Stomach (tissue), 9 donors: Measurements from ENCODE around the gene C22orf42. TPM values are rescaled to one million over a fixed set of nuclear protein-coding genes. Genes with fewer than 3 reads are reported as not detected.
"Not testable (repeated sequence)": the region's sequence is repeated elsewhere in the genome, so short reads cannot be mapped to it uniquely, and the experiment has no call there.

Experiments
- DNase-seq, 2 donors: peaks; one replicate each; pipeline versions ENCODE4 v3.0.0 to v3.0.0-alpha.2; 2013 to 2019
- H3K27ac ChIP-seq, 5 donors: fragments of 200-600 bp in 4 of 5; sonication (generic) in 4 of 5; one replicate each; pipeline ENCODE4 v1.5.1; 2013 to 2019; ENCODE audit warnings: mild to moderate bottlenecking in 1 of 5, moderate library complexity in 1 of 5
- H3K27me3 ChIP-seq, 3 donors: fragments of 200-600 bp; sonication (generic); one replicate each; pipeline ENCODE4 v1.5.1; 2017 to 2019; ENCODE audit warnings: mixed run types in 1 of 3
- H3K36me3 ChIP-seq, 4 donors: fragments of 200-600 bp; sonication (generic); 1 replicate in 3 of 4; 2 replicates in 1 of 4; pipeline ENCODE4 v1.5.1; 2016 to 2019
- H3K4me1 ChIP-seq, 4 donors: fragments of 200-600 bp; sonication (generic); one replicate each; pipeline ENCODE4 v1.5.1; 2016 to 2019
- H3K4me3 ChIP-seq, 4 donors: fragments of 200-600 bp; sonication (generic) in 3 of 4; one replicate each; pipeline ENCODE4 v1.5.1; 2016 to 2019; ENCODE audit warnings: mild to moderate bottlenecking in 1 of 4
- H3K9me3 ChIP-seq, 4 donors: fragments of 200-600 bp; sonication (generic); one replicate each; pipeline ENCODE4 v1.5.1; 2016 to 2019
- EP300 ChIP-seq: sonication (generic); formaldehyde crosslinking; IDR thresholded peaks from one replicate; pipeline ENCODE4 v1.6.1; 2017; ENCODE audit warnings: antibody characterized with exemption
- POLR2A ChIP-seq, 4 donors: fragments of 450-650 bp; IDR thresholded peaks; one replicate each; pipeline ENCODE4 v1.6.1; 2016; ENCODE audit warnings: antibody characterized with exemption in 4 of 4, control low read depth in 2 of 4, mild to moderate bottlenecking in 1 of 4, moderate library complexity in 1 of 4
- POLR2AphosphoS5 ChIP-seq, 3 donors: sonication (generic); formaldehyde crosslinking; IDR thresholded peaks; one replicate each; pipeline ENCODE4 v1.6.1; 2016; ENCODE audit warnings: antibody characterized with exemption in 3 of 3
- WGBS, 5 donors: extraction: QIAGEN DNeasy Blood & Tissue Kit in 3 of 5; methylation state at CpG; one replicate each; pipeline versions ENCODE4 v1.1.5 to v1.1.7; 2013 to 2018; 5-methylcytosine and 5-hydroxymethylcytosine counted together
- intact Hi-C: fragments of 100-400 bp; cut with DNase I; formaldehyde crosslinking; loops from one replicate; pipeline ENCODE4 v1.15.1; 2023; ENCODE audit warnings: low total_unique reads
- polyA plus RNA-seq, 3 donors: library from polyadenylated mRNA; stranded (reverse); fragments of 200-250 nt; gene quantifications; one replicate each; pipeline ENCODE4 v1.2.3, GENCODE V29; 2013
- total RNA-seq, 5 donors: library from RNA; depleted of rRNA; stranded (reverse); fragments of >200 nt; gene quantifications; one replicate each; pipeline versions ENCODE4 v1.1.0 to v1.2.3, GENCODE V29; 2014 to 2016
- TF ChIP-seq, protein P1 (sequence below), 7 experiments: fragments of 450-650 bp in 4 of 7; fragments of 200-600 bp in 3 of 7; sonication (generic) in 3 of 7; IDR thresholded peaks; one replicate each; pipeline ENCODE4 v1.5.1; 2016 to 2019; ENCODE audit warnings: antibody characterized with exemption in 7 of 7, control low read depth in 2 of 7, mild to moderate bottlenecking in 1 of 7
- donor health status: healthy with polysubstance abuse.
- donor health status: Bipolar disorder and iron deficiency.
- donor health status: healthy.

C22orf42 gene
- total and polyA plus RNA-seq, 8 donors: 0.13 TPM; not detected in 7

GRCh38 chr22:32154727-32155126 lies 4.4 kb downstream of the C22orf42 start:
- H3K4me3 ChIP-seq, H3K36me3 ChIP-seq, H3K27ac ChIP-seq, H3K4me1 ChIP-seq, H3K9me3 ChIP-seq, DNase-seq, intact Hi-C loops: not testable (repeated sequence)
- H3K27me3 ChIP-seq: peaks cover 0 to 11% (median 0%) of the 10 kb centered on the region in 3 donors
- 80 to 86% (median 84%) methylated on average over 4 of the region's 4 CpGs for WGBS, 5 donors

- H3K27me3 ChIP-seq, H3K36me3 ChIP-seq, H3K4me1 ChIP-seq, intact Hi-C loops, H3K27ac ChIP-seq, DNase-seq, H3K9me3 ChIP-seq, H3K4me3 ChIP-seq: not testable (repeated sequence)
- 57 to 81% (median 71%) methylated on average over 6 of the region's 6 CpGs for WGBS, 5 donors
These were observed 7.5 kb downstream of the C22orf42 start for GRCh38 chr22:32151641-32152040.

DNA sequence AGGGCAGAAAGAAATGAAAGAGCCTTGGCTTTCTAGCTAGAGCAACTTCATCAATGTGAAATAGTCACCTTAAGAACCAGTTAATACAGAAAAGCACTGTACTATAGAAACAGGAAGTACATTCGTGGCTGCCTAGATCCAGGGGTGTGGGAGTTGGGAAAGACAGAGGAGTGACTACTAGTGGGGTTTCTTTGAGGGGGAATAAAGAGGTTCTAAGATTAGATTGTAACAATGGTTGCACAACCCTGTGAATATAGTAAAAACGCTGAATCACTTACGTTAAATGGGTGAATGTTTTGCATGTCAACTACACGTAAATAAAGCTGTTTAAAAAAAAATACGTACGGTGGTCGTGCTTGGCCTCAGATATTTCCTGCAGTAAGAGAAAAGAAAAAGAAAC lies 8.5 kb downstream of the C22orf42 start:
- H3K9me3 ChIP-seq, H3K27me3 ChIP-seq, H3K4me1 ChIP-seq, H3K36me3 ChIP-seq, intact Hi-C loops, H3K4me3 ChIP-seq, DNase-seq, H3K27ac ChIP-seq: not testable (repeated sequence)
- WGBS, 5 donors: 38 to 74% (median 64%) methylated on average over 7 of the region's 7 CpGs

GRCh38 chr22:32148372-32148771 lies 10.7 kb downstream of the C22orf42 start:
- H3K4me1 ChIP-seq, intact Hi-C loops, DNase-seq, H3K36me3 ChIP-seq, H3K4me3 ChIP-seq, H3K27me3 ChIP-seq, H3K27ac ChIP-seq, H3K9me3 ChIP-seq: not testable (repeated sequence)
- WGBS, 5 donors: 82 to 96% (median 90%) methylated on average over 4 of the region's 4 CpGs

DNA sequence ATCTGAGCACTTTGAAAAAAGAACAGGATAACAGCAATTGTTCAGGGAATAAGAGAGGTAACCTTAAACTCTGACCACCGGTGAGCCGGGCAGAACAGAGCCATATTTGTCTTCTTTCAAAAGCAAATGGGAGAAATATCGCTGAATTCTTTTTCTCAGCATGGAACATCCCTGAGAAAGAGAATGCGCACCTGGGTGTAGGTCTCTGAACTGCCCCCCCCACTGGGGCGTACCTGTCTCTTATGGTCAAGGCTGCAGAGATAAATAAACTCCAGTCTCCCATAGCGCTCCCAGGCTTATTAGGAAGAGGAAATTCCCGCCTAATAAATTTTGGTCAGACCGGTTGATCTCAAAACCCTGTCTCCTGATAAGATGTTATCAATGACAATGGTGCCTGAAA lies 12.0 kb downstream of the C22orf42 start:
- intact Hi-C loops, H3K4me1 ChIP-seq, DNase-seq, H3K27me3 ChIP-seq, H3K9me3 ChIP-seq, H3K4me3 ChIP-seq, H3K36me3 ChIP-seq, H3K27ac ChIP-seq: not testable (repeated sequence)
- WGBS, 5 donors: 83 to 89% (median 88%) methylated on average over 7 to 8 of the region's 8 CpGs

- Histone ChIP-seq H3K9me3 (peaks cover 0 to 6% (median 0%) of the 10 kb centered on the region in 4 donors), H3K4me1 (no peaks in the 10 kb centered on the region), H3K36me3 (no peaks in the 10 kb centered on the region), H3K4me3 (no peak overlapping the region), H3K27me3 (no peaks in the 10 kb centered on the region), H3K27ac (no peak overlapping the region)
- 61 to 82% (median 69%) methylated on average over 6 of the region's 6 CpGs for WGBS, 5 donors
- no peak for TF ChIP-seq POLR2AphosphoS5 (IDR thresholded peaks at IDR 0.05)
- no peak for TF ChIP-seq EP300
- TF ChIP-seq, protein P1, sequence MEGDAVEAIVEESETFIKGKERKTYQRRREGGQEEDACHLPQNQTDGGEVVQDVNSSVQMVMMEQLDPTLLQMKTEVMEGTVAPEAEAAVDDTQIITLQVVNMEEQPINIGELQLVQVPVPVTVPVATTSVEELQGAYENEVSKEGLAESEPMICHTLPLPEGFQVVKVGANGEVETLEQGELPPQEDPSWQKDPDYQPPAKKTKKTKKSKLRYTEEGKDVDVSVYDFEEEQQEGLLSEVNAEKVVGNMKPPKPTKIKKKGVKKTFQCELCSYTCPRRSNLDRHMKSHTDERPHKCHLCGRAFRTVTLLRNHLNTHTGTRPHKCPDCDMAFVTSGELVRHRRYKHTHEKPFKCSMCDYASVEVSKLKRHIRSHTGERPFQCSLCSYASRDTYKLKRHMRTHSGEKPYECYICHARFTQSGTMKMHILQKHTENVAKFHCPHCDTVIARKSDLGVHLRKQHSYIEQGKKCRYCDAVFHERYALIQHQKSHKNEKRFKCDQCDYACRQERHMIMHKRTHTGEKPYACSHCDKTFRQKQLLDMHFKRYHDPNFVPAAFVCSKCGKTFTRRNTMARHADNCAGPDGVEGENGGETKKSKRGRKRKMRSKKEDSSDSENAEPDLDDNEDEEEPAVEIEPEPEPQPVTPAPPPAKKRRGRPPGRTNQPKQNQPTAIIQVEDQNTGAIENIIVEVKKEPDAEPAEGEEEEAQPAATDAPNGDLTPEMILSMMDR (IDR thresholded peaks at IDR 0.05): no peak
- no peak for TF ChIP-seq POLR2A (IDR thresholded peaks at IDR 0.05)
- intact Hi-C loops: no loop called here
- peak in 1 of 2 donors; percentile 20 for DNase-seq
These were observed 14.4 kb downstream of the C22orf42 start for GRCh38 chr22:32144496-32145274.

GRCh38 chr22:32142600-32142999 lies 16.5 kb downstream of the C22orf42 start:
- intact Hi-C loops: no loop called here
- Histone ChIP-seq H3K27ac (no peak overlapping the region), H3K4me1 (peaks cover 0 to 2% (median 2%) of the 10 kb centered on the region in 4 donors), H3K36me3 (no peaks in the 10 kb centered on the region), H3K4me3 (no peak overlapping the region), H3K9me3 (peaks cover 0 to 6% (median 0%) of the 10 kb centered on the region in 4 donors), H3K27me3 (peaks cover 0 to 2% (median 0%) of the 10 kb centered on the region in 3 donors)
- TF ChIP-seq EP300 (no peak), POLR2A (IDR thresholded peaks at IDR 0.05) (no peak), POLR2AphosphoS5 (IDR thresholded peaks at IDR 0.05) (no peak)
- TF ChIP-seq, protein P1 (IDR thresholded peaks at IDR 0.05): no peak
- DNase-seq: no peak

DNA sequence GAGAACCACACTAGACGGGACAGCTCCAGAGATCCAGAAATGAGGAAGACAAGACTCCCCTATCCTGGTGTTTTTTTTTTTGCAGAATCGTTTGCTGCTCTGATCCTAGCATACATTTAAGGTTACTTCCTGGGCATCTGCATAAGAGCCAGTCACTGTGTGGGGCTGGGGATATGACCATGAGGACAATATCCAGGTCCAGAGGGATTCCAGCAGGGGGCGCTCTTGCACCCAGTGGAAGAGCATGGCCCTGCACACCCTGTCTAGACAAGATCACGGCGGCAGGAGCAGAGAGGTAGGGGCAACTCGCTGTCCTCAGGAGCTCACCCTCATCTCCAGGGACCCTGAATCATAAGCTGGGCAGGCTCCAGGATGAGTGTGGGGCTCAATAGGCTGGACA lies 18.4 kb downstream of the C22orf42 start:
- H3K4me1 ChIP-seq, H3K36me3 ChIP-seq, H3K27ac ChIP-seq, H3K9me3 ChIP-seq, H3K4me3 ChIP-seq, intact Hi-C loops, DNase-seq, H3K27me3 ChIP-seq: not testable (repeated sequence)
- 49 to 76% (median 60%) methylated on average over 5 to 6 of the region's 6 CpGs for WGBS, 5 donors

DNA sequence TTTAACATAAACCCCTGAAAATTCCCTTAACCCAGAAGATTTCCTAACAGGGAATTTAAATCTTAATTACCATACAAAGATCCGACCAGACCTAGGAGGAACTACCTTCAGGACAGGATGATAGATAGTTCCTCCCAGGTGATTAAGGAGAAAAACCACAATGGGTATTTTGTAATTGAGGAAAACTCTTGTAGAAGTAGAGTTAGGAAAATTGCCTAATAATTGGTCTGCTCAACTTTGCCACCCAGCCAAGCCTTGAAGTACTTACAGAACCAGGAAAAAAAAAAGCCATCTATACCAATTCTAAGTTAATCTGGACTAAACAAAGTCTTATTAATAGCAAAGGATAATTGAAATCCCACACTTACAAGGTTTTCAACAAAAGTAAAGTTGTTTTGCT lies 20.5 kb downstream of the C22orf42 start:
- intact Hi-C loops, H3K9me3 ChIP-seq, H3K36me3 ChIP-seq, DNase-seq, H3K4me1 ChIP-seq: not testable (repeated sequence)
- Histone ChIP-seq H3K4me3 (peak overlapping the region in 1 of 4 donors; percentile 50), H3K27ac (peak overlapping the region in 1 of 5 donors; percentile 71), H3K27me3 (peaks cover 0 to 22% (median 0%) of the 10 kb centered on the region in 3 donors)
- 52 to 83% (median 57%) methylated on average over 1 of the region's 1 CpG for WGBS, 5 donors
